ENCODE results near the gene SUMF2.

- TF ChIP-seq CTCF (IDR thresholded peaks at IDR 0.05; ENCODE audit: low read length): no peak
- no peak for TF ChIP-seq EZH2 (IDR thresholded peaks at IDR 0.05; ENCODE audit: borderline replicate concordance, low read length)
Measured at GRCh38 chr7:56053993-56054392, 10.1 kb upstream of the SUMF2 start.

All from OCI-LY1 (cell line).